H1 (cell line): ENCODE measurements around the gene GNAI2. TPM values are rescaled to one million over a fixed set of nuclear protein-coding genes. Genes with fewer than 3 reads are reported as not detected.

Source experiments
- CTCF ChIA-PET: fragments of 300-600 bp; sonication (Branson Sonifier 250); formaldehyde crosslinking; loops from one replicate; lab custom pipeline; 2021; ENCODE audit not compliant: partially characterized antibody; lab: Charles Lee
- POLR2A ChIA-PET: fragments of 300-600 bp; sonication (Branson Sonifier 250); formaldehyde crosslinking; loops from one replicate; lab custom pipeline; 2021; ENCODE audit warnings: inconsistent platforms; ENCODE audit not compliant: partially characterized antibody; lab: Charles Lee
- DNase-seq, 2 experiments: peaks; one replicate each; pipeline versions ENCODE4 v3.0.0 to v3.0.0-alpha.2; 2010 to 2022; ENCODE audit warnings: low spot score in 2 of 2, low read depth in 1 of 2, mixed read lengths in 1 of 2
- FAIRE-seq: peaks from 2 replicates; lab custom pipeline; 2011; peaks lifted over from hg19 to GRCh38; lab: Jason Lieb, UNC
- H2AFZ ChIP-seq: 2 replicates; pipeline ENCODE4 v1.8.1; 2012; ENCODE audit warnings: low read length, inconsistent platforms
- H2AK5ac ChIP-seq: 2 replicates; pipeline ENCODE4 v1.6.1; 2013; ENCODE audit warnings: low read depth, low read length
- H2BK120ac ChIP-seq: replicated peaks from 2 replicates; pipeline ENCODE3; 2013; ENCODE audit warnings: low read depth, low read length, inconsistent platforms
- H2BK12ac ChIP-seq: 2 replicates; pipeline ENCODE4 v1.6.1; 2013; ENCODE audit warnings: low read depth, low read length
- H2BK15ac ChIP-seq: 2 replicates; pipeline ENCODE4 v1.6.1; 2013; ENCODE audit warnings: low read length
- H2BK20ac ChIP-seq: 2 replicates; pipeline ENCODE4 v1.6.1; 2013; ENCODE audit warnings: low read length
- H2BK5ac ChIP-seq: 2 replicates; pipeline ENCODE4 v1.6.1; 2013; ENCODE audit warnings: low read depth, low read length
- H3K14ac ChIP-seq: 2 replicates; pipeline ENCODE4 v1.6.1; 2013; ENCODE audit warnings: inconsistent platforms; ENCODE audit not compliant: insufficient read length
- H3K18ac ChIP-seq: 2 replicates; pipeline ENCODE4 v1.6.1; 2013; ENCODE audit warnings: low read length; ENCODE audit errors: extremely low read depth
- H3K23ac ChIP-seq: 2 replicates; pipeline ENCODE4 v1.6.1; 2013; ENCODE audit warnings: inconsistent platforms; ENCODE audit not compliant: insufficient read length
- H3K23me2 ChIP-seq: 2 replicates; pipeline ENCODE4 v1.6.1; 2013; ENCODE audit warnings: low read depth, low read length
- H3K27ac ChIP-seq: 2 replicates; pipeline ENCODE4 v1.6.1; 2011; ENCODE audit warnings: low read depth, low read length, inconsistent platforms
- H3K27me3 ChIP-seq, 4 experiments: replicated peaks in 1 of 4; 1 replicate in 1 of 4; 2 replicates in 3 of 4; pipeline versions ENCODE4 v1.6.1 to v1.8.1; 2011 to 2013; ENCODE audit warnings: low read length in 3 of 4, mild to moderate bottlenecking in 3 of 4, inconsistent platforms in 2 of 4, mixed read lengths in 2 of 4, moderate library complexity in 1 of 4; ENCODE audit not compliant: control insufficient read depth in 3 of 4, insufficient read depth in 3 of 4; ENCODE audit errors: extremely low read depth in 1 of 4
- H3K36me3 ChIP-seq, 4 experiments: 2 replicates each; pipeline versions ENCODE4 v1.6.1 to v1.8.1; 2011 to 2013; ENCODE audit warnings: mild to moderate bottlenecking in 4 of 4, low read length in 3 of 4, moderate library complexity in 2 of 4, control low read depth in 1 of 4, inconsistent platforms in 1 of 4; ENCODE audit not compliant: insufficient read depth in 4 of 4, control insufficient read depth in 2 of 4
- H3K4ac ChIP-seq: replicated peaks from 2 replicates; pipeline ENCODE3; 2013; ENCODE audit warnings: low read length, low read depth, mixed read lengths, inconsistent platforms; ENCODE audit not compliant: insufficient read length
- H3K4me1 ChIP-seq, 4 experiments: replicated peaks in 1 of 4; 1 replicate in 1 of 4; 2 replicates in 3 of 4; pipeline versions ENCODE4 v1.6.1 to v1.8.1; 2011 to 2013; ENCODE audit warnings: low read length in 3 of 4, inconsistent platforms in 2 of 4, mixed read lengths in 1 of 4; ENCODE audit not compliant: insufficient read depth in 4 of 4, control insufficient read depth in 3 of 4
- H3K4me2 ChIP-seq, 2 experiments: 2 replicates each; pipeline versions ENCODE4 v1.6.1 to v1.8.1; 2011 to 2013; ENCODE audit warnings: low read depth in 2 of 2, low read length in 2 of 2, control low read depth in 1 of 2, inconsistent platforms in 1 of 2, mild to moderate bottlenecking in 1 of 2; ENCODE audit not compliant: insufficient read depth in 1 of 2
- H3K4me3 ChIP-seq, 4 experiments: fragments of 200-600, 300-600 bp in 1 of 4; sonication (generic), shearing (Covaris generic), sonication (Bioruptor Twin) in 1 of 4; 2 replicates each; pipeline versions ENCODE4 v1.5.1 to v1.8.1; 2011 to 2016; ENCODE audit warnings: low read length in 4 of 4, low read depth in 3 of 4, control low read depth in 2 of 4, inconsistent platforms in 2 of 4, mild to moderate bottlenecking in 2 of 4, mixed read lengths in 1 of 4, moderate library complexity in 1 of 4; ENCODE audit not compliant: insufficient read depth in 2 of 4; ENCODE audit errors: extremely low read depth in 1 of 4
- H3K56ac ChIP-seq: replicated peaks from 2 replicates; pipeline ENCODE3; 2013; ENCODE audit warnings: low read depth, mild to moderate bottlenecking, mixed read lengths, low read length, inconsistent platforms; ENCODE audit not compliant: insufficient read length
- H3K79me1 ChIP-seq: 2 replicates; pipeline ENCODE4 v1.6.1; 2013; ENCODE audit warnings: low read depth, low read length, control low read depth
- H3K79me2 ChIP-seq, 2 experiments: 2 replicates each; pipeline versions ENCODE4 v1.6.1 to v1.8.1; 2012 to 2013; ENCODE audit warnings: low read length in 2 of 2, mild to moderate bottlenecking in 2 of 2, inconsistent platforms in 1 of 2; ENCODE audit not compliant: insufficient read depth in 2 of 2, control insufficient read depth in 1 of 2
- H3K9ac ChIP-seq, 4 experiments: replicated peaks in 1 of 4; 1 replicate in 1 of 4; 2 replicates in 3 of 4; pipeline versions ENCODE4 v1.6.1 to v1.8.1; 2011 to 2013; ENCODE audit warnings: low read depth in 3 of 4, low read length in 3 of 4, control low read depth in 2 of 4, mild to moderate bottlenecking in 2 of 4, moderate library complexity in 2 of 4, inconsistent platforms in 1 of 4; ENCODE audit errors: extremely low read depth in 1 of 4
- H3K9me3 ChIP-seq, 2 experiments: 2 replicates each; pipeline versions ENCODE4 v1.6.1 to v1.8.1; 2012 to 2013; ENCODE audit warnings: mild to moderate bottlenecking in 2 of 2, moderate library complexity in 2 of 2, control low read depth in 1 of 2, inconsistent platforms in 1 of 2, low read depth in 1 of 2, low read length in 1 of 2, mixed read lengths in 1 of 2; ENCODE audit not compliant: insufficient read depth in 2 of 2
- H4K20me1 ChIP-seq, 2 experiments: replicated peaks in 1 of 2; 2 replicates each; pipeline versions ENCODE3 to v1.8.1; 2011 to 2013; ENCODE audit warnings: inconsistent platforms in 2 of 2, low read length in 2 of 2, mild to moderate bottlenecking in 1 of 2; ENCODE audit not compliant: insufficient read depth in 2 of 2, control insufficient read depth in 1 of 2
- H4K5ac ChIP-seq: 2 replicates; pipeline ENCODE4 v1.6.1; 2013; ENCODE audit warnings: low read length, low read depth, mixed read lengths, inconsistent platforms; ENCODE audit not compliant: insufficient read length
- H4K8ac ChIP-seq: 2 replicates; pipeline ENCODE4 v1.8.0; 2013; ENCODE audit warnings: mild to moderate bottlenecking, moderate library complexity, low read length, inconsistent platforms; ENCODE audit not compliant: insufficient read depth; ENCODE audit errors: extremely low read depth
- H4K91ac ChIP-seq: replicated peaks from 2 replicates; pipeline ENCODE3; 2013; ENCODE audit warnings: low read length, mixed read lengths, inconsistent platforms; ENCODE audit not compliant: insufficient read length
- ATF3 ChIP-seq: IDR thresholded peaks from 2 replicates; pipeline ENCODE4 v1.6.1; 2011; ENCODE audit warnings: low read depth, mild to moderate bottlenecking, low read length; ENCODE audit not compliant: insufficient read depth
- BACH1 ChIP-seq: IDR thresholded peaks from 2 replicates; pipeline ENCODE4 v1.6.1; 2012; ENCODE audit warnings: low read length, improper control_type of control experiment
- CEBPB ChIP-seq: IDR thresholded peaks from 2 replicates; pipeline ENCODE4 v1.6.1; 2012; ENCODE audit warnings: low read depth, low read length
- EZH2 ChIP-seq: fragments of 200-600 bp; sonication (generic); IDR thresholded peaks from 2 replicates; pipeline ENCODE4 v1.7.1; 2012; ENCODE audit warnings: low read depth, mild to moderate bottlenecking, moderate library complexity, low read length, inconsistent platforms; ENCODE audit not compliant: severe bottlenecking
- FOSL1 ChIP-seq: IDR thresholded peaks from 2 replicates; pipeline ENCODE4 v1.6.1; 2011; ENCODE audit warnings: mild to moderate bottlenecking, low read depth, low read length, moderate library complexity; ENCODE audit not compliant: insufficient read depth
- MAX ChIP-seq: IDR thresholded peaks from 2 replicates; pipeline ENCODE4 v1.6.1; 2012; ENCODE audit warnings: inconsistent platforms
- NRF1 ChIP-seq: IDR thresholded peaks from 2 replicates; pipeline ENCODE4 v1.6.1; 2011; ENCODE audit warnings: mild to moderate bottlenecking, low read depth, low read length, improper control_type of control experiment
- POLR2A ChIP-seq, 2 experiments: IDR thresholded peaks; 1 replicate in 1 of 2; 2 replicates in 1 of 2; pipeline ENCODE4 v1.6.1; 2011; ENCODE audit warnings: low read depth in 2 of 2, low read length in 2 of 2, mild to moderate bottlenecking in 2 of 2; ENCODE audit errors: control extremely low read depth in 1 of 2
- POU5F1 ChIP-seq: IDR thresholded peaks from 2 replicates; pipeline ENCODE4 v1.6.1; 2011; ENCODE audit warnings: low read depth, mild to moderate bottlenecking, low read length, moderate library complexity
- TAF1 ChIP-seq: IDR thresholded peaks from 2 replicates; pipeline ENCODE4 v1.6.1; 2011; ENCODE audit warnings: mild to moderate bottlenecking, low read depth, low read length
- TAF7 ChIP-seq: optimal IDR thresholded peaks from 2 replicates; pipeline ENCODE3; 2011; ENCODE audit warnings: low read depth, mild to moderate bottlenecking, inconsistent platforms, low read length, moderate library complexity, borderline replicate concordance
- TCF12 ChIP-seq: IDR thresholded peaks from 2 replicates; pipeline ENCODE4 v1.6.1; 2011; ENCODE audit warnings: low read depth, mild to moderate bottlenecking, low read length
- WGBS, 2 experiments: shearing (Covaris generic) in 1 of 2; methylation state at CpG; one replicate each; pipeline versions ENCODE4 v1.1.6 to v1.1.7; 2013 to 2015; ENCODE audit warnings: low lambda C conversion rate in 2 of 2, mixed read lengths in 2 of 2, inconsistent platforms in 1 of 2, low coverage in 1 of 2, missing lambda C conversion rate in 1 of 2; ENCODE audit not compliant: insufficient replicate concordance in 2 of 2, insufficient coverage in 1 of 2, insufficient read length in 1 of 2; ENCODE audit errors: extremely low coverage in 1 of 2, missing lambda C conversion rate in 1 of 2; 5-methylcytosine and 5-hydroxymethylcytosine counted together
- polyA plus RNA-seq, 7 experiments: library from polyadenylated mRNA; depleted of rRNA in 3 of 7; stranded (reverse) in 5 of 7; unstranded in 2 of 7; fragments of >200 nt in 5 of 7; fragments of 200-250 nt in 2 of 7; gene quantifications; 1 replicate in 5 of 7; 2 replicates in 1 of 7; 4 replicates in 1 of 7; pipeline versions ENCODE4 v1.2.1 to v1.2.3, GENCODE V29; 2011 to 2013; ENCODE audit warnings: missing spikeins in 2 of 7, mixed read lengths in 2 of 7
- total RNA-seq: library from RNA; stranded (reverse); fragmentation: NEBNext Ultra II Directional; extraction: Animal tissue kit (Norgen Biotek cat#: 25700); gene quantifications from 2 replicates; pipeline ENCODE4 v1.2.1, GENCODE V29; 2021

GNAI2 gene
- total and polyA plus RNA-seq, 2 of the 8 experiments (the other 6 are each of a cell fraction or from before 2014, with no cell fraction given): 168 to 539 TPM

GRCh38 chr3:50278123-50278879 lies 42.3 kb downstream of the GNAI2 start:
- Histone ChIP-seq H2BK12ac (no peak overlapping the region), H3K9ac (peak overlapping the region in 1 of 4 experiments; percentile 19; a peak in 1 of 7 replicates), H4K5ac (no peak overlapping the region), H2BK120ac (no peak overlapping the region), H4K20me1 (no peaks in the 10 kb centered on the region), H4K8ac (no peak overlapping the region), H3K23me2 (peaks cover 2% of the 10 kb centered on the region; the same call in 1 of the 2 replicates), H3K4me2 (no peak overlapping the region), H3K23ac (no peak overlapping the region), H2BK15ac (no peak overlapping the region), H3K9me3 (no peaks in the 10 kb centered on the region; a peak in 1 of 4 replicates), H2AK5ac (no peak overlapping the region), H4K91ac (no peak overlapping the region), H3K4me3 (no peak overlapping the region), H2BK5ac (no peak overlapping the region), H3K79me1 (no peaks in the 10 kb centered on the region), H3K4ac (no peak overlapping the region), H3K4me1 (peaks cover 0 to 12% (median 7%) of the 10 kb centered on the region in 4 experiments; a peak in 5 of 7 replicates), H3K36me3 (no peaks in the 10 kb centered on the region), H3K79me2 (no peaks in the 10 kb centered on the region), H3K56ac (no peak overlapping the region), H3K14ac (no peak overlapping the region), H3K27me3 (peaks cover 26 to 46% (median 39%) of the 10 kb centered on the region in 4 experiments), H3K27ac (no peak overlapping the region), H3K18ac (no peak overlapping the region), H2AFZ (no peak overlapping the region), H2BK20ac (no peak overlapping the region)
- CTCF ChIA-PET: interaction anchor here (0.6 to 53.5 kb wide), 9 partner anchors 15 to 57 kb away, joined by 3 to 2149 read pairs (median 7); partner anchors contain the start of genes GNAI2, HYAL2, HYAL3 and IFRD2
- no peak for FAIRE-seq
- no peak for DNase-seq
- POLR2A ChIA-PET: interaction anchor here (0.9 to 9.6 kb wide), 5 partner anchors 11 to 59 kb away, joined by 3 to 122 read pairs (median 11); partner anchors contain the start of genes GNAI2, HYAL2 and IFRD2
- WGBS, 2 experiments: 97% methylated on average over 4 of the region's 4 CpGs; no CpG with 5 or more reads in 1 of the 2 experiments
- TF ChIP-seq TCF12 (no peak), BACH1 (no peak), ATF3 (no peak), TAF1 (no peak), FOSL1 (no peak), POLR2A (IDR thresholded peaks at IDR 0.05; ENCODE audit: control extremely low read depth in 1 of 2, low read depth in 2 of 2, low read length in 2 of 2) (no peak), CEBPB (no peak), MAX (no peak), TAF7 (no peak), POU5F1 (no peak), NRF1 (no peak), EZH2 (no peak)
